Stimulated activated CD8-positive, alpha-beta memory T cell treated with anti-CD3 and anti-CD28 coated beads, Interleukin-7, amount 100 ng/mL, for 48 hours (primary cell): ENCODE data around the gene PNMA1.
A peak's percentile ranks its signal among the peaks of the same experiment; 100 is the strongest.

Experiments
- DNase-seq, 2 donors: peaks; one replicate each; pipeline ENCODE4 v3.0.0-alpha.2; 2020; ENCODE audit warnings: low read depth in 1 of 2; ENCODE audit errors: extremely low read depth in 1 of 2

Gene PNMA1

GRCh38 chr14:73739174-73739898 is 25.2 kb upstream of the PNMA1 start:
- DNase-seq: no peak

GRCh38 chr14:73738518-73739173 is 24.5 kb upstream of the PNMA1 start:
- no peak for DNase-seq

- no peak for DNase-seq
Observed at GRCh38 chr14:73736842-73737241, 22.7 kb upstream of the PNMA1 start.

GRCh38 chr14:73732006-73732405 is 17.8 kb upstream of the PNMA1 start:
- no peak for DNase-seq

GRCh38 chr14:73731111-73731510 is 16.9 kb upstream of the PNMA1 start:
- DNase-seq: no peak

GRCh38 chr14:73729556-73730265 is 15.5 kb upstream of the PNMA1 start:
- no peak for DNase-seq

- DNase-seq: peak; percentile 54 to 73
Observed at GRCh38 chr14:73728717-73729330, 14.6 kb upstream of the PNMA1 start.

- no peak for DNase-seq
Observed at GRCh38 chr14:73727166-73727565, 13.0 kb upstream of the PNMA1 start.

GRCh38 chr14:73726025-73726961 is 12.1 kb upstream of the PNMA1 start:
- no peak for DNase-seq

GRCh38 chr14:73725116-73726024 is 11.2 kb upstream of the PNMA1 start:
- DNase-seq: peak in 1 of 2 donors; percentile 32

- DNase-seq: no peak
Observed at GRCh38 chr14:73724696-73725095, 10.5 kb upstream of the PNMA1 start.

GRCh38 chr14:73723797-73724661 is 9.8 kb upstream of the PNMA1 start:
- no peak for DNase-seq

GRCh38 chr14:73723406-73723796 is 9.2 kb upstream of the PNMA1 start:
- no peak for DNase-seq

GRCh38 chr14:73722581-73722980 is 8.4 kb upstream of the PNMA1 start:
- no peak for DNase-seq

- DNase-seq: no peak
Observed at GRCh38 chr14:73721101-73721821, 7.1 kb upstream of the PNMA1 start.

GRCh38 chr14:73720636-73721035 is 6.5 kb upstream of the PNMA1 start:
- DNase-seq: no peak

- no peak for DNase-seq
Observed at GRCh38 chr14:73719791-73720190, 5.6 kb upstream of the PNMA1 start.

- no peak for DNase-seq
Observed at GRCh38 chr14:73719361-73719760, 5.2 kb upstream of the PNMA1 start.
